B cell (primary cell): ENCODE results near the gene FMC1.

Experiments
- CTCF ChIP-seq: fragments of 200-600 bp; IDR thresholded peaks from one replicate; pipeline ENCODE4 v1.8.0; 2022; ENCODE audit warnings: antibody characterized with exemption, mild to moderate bottlenecking
- EZH2 ChIP-seq: IDR thresholded peaks from 2 replicates; pipeline ENCODE4 v1.6.1; 2012; ENCODE audit warnings: borderline replicate concordance, low read depth, mild to moderate bottlenecking, moderate library complexity, low read length; ENCODE audit not compliant: insufficient read depth, poor library complexity, severe bottlenecking

GRCh38 chr7:139389091-139389490 lies 48.0 kb downstream of the FMC1 start:
- TF ChIP-seq EZH2 (no peak), CTCF (no peak)
